HL-60 (cell line): ENCODE results near the gene FAM170B.

Experiments
- CTCF ChIP-seq: IDR thresholded peaks from one replicate; pipeline ENCODE4 v1.5.1; 2011; ENCODE audit warnings: low read length, control low read depth, inconsistent platforms; ENCODE audit not compliant: insufficient read depth
- GABPA ChIP-seq: IDR thresholded peaks from 2 replicates; pipeline ENCODE4 v1.6.1; 2012; ENCODE audit warnings: low read depth
- POLR2AphosphoS5 ChIP-seq: IDR thresholded peaks from 2 replicates; pipeline ENCODE4 v1.6.1; 2012; ENCODE audit warnings: low read depth
- SPI1 ChIP-seq: IDR thresholded peaks from 2 replicates; pipeline ENCODE4 v1.6.1; 2012; ENCODE audit warnings: low read depth, mild to moderate bottlenecking, borderline replicate concordance
- TF ChIP-seq, protein P1 (sequence below): IDR thresholded peaks from 2 replicates; pipeline ENCODE4 v1.6.1; 2012; ENCODE audit warnings: low read depth; ENCODE audit not compliant: insufficient replicate concordance

DNA sequence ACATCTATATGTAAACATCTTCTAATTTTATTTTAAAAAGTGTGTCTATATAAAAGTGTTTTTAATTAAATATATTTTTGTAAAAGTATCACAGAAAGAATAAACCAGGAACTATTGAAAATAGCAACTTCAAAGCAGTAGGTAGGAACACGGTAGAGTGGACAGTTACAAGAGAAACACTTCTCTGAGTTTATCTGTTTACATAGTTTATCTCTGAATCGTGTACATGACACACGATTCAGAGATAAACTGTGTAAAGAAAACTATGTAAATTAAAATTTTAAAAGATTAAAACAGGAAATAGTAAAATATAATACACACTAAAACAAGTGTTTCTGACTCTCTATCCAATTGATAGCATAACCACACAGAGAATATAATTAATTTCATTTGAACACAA, 25.1 kb upstream of the FAM170B start:
- TF ChIP-seq CTCF (no peak), GABPA (no peak), POLR2AphosphoS5 (no peak), SPI1 (no peak)
- TF ChIP-seq, protein P1, sequence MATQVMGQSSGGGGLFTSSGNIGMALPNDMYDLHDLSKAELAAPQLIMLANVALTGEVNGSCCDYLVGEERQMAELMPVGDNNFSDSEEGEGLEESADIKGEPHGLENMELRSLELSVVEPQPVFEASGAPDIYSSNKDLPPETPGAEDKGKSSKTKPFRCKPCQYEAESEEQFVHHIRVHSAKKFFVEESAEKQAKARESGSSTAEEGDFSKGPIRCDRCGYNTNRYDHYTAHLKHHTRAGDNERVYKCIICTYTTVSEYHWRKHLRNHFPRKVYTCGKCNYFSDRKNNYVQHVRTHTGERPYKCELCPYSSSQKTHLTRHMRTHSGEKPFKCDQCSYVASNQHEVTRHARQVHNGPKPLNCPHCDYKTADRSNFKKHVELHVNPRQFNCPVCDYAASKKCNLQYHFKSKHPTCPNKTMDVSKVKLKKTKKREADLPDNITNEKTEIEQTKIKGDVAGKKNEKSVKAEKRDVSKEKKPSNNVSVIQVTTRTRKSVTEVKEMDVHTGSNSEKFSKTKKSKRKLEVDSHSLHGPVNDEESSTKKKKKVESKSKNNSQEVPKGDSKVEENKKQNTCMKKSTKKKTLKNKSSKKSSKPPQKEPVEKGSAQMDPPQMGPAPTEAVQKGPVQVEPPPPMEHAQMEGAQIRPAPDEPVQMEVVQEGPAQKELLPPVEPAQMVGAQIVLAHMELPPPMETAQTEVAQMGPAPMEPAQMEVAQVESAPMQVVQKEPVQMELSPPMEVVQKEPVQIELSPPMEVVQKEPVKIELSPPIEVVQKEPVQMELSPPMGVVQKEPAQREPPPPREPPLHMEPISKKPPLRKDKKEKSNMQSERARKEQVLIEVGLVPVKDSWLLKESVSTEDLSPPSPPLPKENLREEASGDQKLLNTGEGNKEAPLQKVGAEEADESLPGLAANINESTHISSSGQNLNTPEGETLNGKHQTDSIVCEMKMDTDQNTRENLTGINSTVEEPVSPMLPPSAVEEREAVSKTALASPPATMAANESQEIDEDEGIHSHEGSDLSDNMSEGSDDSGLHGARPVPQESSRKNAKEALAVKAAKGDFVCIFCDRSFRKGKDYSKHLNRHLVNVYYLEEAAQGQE, result no peak
